HG03342 (cell line): ENCODE data around the gene CTBP2.
"Not testable (repeated sequence)": the region's sequence is repeated elsewhere in the genome, so short reads cannot be mapped to it uniquely, and the experiment has no call there.

Source experiments
- ATAC-seq: cut with Tn5 transposase; IDR thresholded peaks from one replicate; pipeline ENCODE4 v1.9.1; 2021; ENCODE audit warnings: mild to moderate bottlenecking, moderate library complexity; ENCODE audit not compliant: unreplicated experiment

Gene CTBP2

DNA sequence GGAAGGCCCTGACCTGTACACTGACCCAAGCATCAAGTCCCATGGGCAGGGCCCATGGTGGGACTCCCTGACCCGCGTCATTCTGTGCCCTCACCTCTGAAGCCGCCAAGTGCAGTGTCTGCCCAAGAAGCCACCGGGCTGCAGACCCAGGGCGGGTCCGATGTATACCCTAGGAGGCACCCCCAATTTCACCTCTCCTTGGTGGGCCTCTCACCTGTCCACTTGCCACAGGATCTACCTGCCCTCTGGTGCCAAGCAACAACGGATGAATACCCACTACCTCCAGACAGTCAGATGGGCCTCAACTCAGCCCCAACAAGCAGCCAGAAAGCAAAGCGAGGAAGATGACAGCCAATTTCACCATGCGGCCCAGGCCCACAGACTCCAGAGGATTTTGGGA lies 92.6 kb downstream of the CTBP2 start:
- no peak for ATAC-seq

DNA sequence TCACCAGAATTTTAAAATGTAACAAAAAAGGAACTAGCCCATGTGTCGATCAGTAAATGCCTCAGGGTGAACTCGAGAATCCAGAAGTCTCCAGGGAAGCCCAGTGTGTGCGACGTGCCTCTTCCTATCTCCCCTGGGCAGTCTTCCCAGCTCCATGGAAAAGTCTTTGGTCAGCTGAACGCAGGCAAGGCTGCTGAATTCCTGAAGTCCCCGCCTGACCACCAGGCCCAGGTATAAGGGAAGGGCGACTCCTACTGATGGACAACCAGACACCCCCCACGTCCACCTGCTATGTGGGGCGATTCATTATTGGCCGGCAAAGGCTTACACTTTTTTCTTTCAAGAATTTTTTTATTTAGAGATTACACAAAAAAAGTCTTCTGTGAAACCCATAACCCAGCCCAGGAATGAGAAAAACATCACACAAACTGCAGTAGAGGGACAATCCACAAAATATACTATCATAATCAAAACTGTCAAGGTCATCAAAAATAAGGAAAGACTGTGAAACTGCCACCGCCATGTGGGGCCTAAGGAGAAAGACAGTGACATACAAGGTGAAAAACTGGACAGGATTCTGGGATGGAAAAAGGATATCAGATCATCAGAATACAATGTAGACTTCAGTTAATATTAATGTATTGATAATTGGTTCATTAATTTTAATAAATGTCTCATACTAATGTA lies 93.5 kb downstream of the CTBP2 start:
- ATAC-seq: no peak

DNA sequence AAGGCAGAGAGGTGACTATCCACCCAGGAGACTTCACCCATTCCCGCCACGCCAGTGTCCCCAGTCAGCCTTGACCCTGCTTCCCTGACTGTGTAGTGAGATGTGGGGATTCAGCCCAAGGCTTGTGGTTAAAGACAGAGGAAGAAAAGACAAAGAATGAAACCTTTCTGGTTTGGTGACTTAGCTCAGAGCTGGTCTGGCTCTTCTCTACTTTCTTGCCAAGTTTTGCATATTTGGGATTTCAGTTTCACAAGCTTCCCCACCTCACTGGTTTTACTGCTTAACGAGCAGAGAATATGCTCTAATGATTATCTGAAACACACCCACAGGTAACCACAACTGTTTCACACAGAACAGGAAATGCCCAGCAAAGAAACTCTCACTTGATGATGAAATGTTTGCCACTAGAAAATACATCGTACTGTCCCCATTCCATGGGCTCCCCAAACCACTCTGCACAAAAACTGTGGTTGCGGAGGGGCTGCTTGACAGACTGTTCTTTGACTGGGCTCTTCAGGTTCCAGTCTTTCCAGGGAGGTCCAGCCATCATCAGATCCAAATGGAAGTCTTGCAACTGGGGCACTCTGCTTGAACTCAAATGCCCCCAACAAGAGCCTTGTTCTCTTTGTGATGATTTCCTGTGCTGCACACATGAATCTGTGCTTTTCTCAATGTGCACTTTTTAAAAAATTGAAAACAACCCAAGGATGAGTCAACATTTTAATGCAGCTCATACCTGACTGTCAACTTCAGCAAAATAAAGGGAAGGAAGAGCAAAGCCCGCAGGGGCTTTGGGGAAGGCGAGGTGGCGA lies 95.5 kb downstream of the CTBP2 start:
- ATAC-seq: peak; percentile 88

DNA sequence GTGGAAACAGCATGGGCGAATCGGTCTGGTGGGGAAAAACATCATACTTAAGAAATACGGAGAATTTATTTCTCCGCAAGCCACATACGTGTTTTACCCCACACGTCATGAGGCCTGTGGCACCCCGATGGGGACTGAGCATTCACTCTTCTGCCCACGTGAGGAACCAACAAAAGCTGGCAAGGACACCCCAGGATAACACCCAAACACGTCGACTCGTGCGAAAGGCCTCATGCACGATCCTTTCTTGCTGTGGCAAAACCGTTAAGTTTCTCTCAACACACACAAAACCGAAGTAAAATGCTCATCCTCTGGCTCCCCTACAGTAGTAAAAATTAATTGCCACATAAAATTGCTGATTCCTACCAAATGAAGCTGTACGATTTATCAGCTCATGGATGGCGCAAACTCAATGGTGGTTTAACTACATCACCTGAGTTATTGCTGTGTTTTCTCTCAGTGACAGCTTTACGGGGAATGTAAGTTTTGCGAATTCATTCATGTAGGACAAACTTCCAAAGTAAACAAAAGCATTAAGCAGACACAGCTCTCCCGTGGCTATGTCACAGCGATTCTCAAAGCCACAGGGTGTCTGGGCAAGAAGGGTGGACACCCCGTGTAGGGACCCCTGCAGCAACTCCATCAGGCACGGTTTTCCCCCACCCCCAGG lies 97.0 kb downstream of the CTBP2 start:
- no peak for ATAC-seq

DNA sequence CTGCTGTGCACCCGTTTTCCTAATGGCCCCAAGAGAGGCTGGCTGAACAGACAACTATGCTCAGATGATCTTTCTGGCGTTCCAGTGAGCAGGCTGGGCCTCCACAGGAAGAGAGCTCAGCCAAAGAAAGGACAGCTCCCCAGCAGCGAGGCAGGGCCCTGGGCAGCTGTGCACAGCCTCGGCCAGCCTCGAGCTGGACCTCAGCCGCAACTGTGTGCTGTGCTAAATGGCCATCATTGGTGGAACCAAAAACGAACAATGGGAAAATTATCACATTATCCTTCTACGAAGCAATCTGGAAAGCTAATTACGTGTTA lies 97.5 kb downstream of the CTBP2 start:
- ATAC-seq: no peak

DNA sequence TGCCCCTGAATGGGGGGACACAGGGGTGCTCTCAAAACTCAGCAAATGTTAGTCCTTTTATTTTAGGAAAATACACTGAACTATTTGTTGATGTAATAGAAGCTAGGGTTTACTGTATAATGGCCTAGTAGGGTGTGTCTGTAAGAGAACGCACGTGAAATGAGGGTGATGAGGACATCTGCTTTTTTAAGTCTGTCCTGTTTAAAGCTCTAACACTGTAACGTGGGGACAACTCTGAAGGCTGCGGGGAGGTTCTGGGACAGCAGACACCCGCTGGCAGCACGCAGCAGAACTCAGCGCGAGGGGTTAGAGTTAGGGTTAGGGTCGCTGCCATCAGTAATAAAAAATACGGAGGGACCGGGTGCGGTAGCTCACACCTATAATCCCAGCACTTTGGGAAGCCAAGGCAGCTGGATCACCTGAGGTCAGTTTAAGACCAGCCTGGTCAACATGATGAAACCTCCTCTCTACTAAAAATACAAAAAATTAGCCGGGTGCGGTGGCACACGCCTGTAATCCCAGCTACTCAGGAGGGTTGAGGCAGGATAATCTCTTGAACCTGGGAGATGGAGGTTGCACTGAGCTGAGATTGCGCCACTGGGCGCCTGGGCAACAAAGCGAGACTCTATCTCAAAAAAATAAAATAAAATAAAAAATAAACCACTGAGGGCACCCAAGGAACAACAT lies 98.0 kb downstream of the CTBP2 start:
- no peak for ATAC-seq

DNA sequence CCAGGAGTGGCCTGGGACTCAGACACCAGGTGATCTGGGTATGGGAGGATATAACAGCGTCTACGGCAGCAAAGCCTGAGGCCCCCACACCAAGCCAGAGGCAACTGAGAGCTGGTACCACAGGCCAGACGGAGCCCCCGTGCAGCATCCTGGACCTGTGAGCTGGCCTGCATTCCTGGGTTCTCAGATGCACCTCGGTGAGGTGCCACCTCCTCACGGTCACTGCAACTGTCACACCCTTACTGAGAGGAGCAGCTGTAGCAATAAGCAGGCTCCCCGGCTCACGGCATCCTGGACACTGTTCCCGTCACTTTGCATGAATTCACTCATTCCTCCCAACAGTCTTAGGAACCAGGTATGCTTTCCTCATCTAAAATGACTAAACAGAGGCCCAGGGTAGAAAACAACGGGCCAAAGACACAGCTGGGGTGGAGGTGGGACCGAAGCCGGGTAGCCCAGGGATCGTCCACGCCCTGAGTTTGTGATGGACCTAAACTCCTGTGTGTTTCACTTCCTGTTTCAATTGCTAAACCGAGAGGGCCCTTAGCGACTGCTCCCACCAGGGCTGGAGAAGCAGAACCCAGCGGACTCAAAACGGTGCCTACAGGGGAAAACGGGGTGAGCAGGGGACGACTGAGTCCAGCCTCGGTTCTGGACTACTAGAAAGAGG lies 98.7 kb downstream of the CTBP2 start:
- ATAC-seq: peak; percentile 35

DNA sequence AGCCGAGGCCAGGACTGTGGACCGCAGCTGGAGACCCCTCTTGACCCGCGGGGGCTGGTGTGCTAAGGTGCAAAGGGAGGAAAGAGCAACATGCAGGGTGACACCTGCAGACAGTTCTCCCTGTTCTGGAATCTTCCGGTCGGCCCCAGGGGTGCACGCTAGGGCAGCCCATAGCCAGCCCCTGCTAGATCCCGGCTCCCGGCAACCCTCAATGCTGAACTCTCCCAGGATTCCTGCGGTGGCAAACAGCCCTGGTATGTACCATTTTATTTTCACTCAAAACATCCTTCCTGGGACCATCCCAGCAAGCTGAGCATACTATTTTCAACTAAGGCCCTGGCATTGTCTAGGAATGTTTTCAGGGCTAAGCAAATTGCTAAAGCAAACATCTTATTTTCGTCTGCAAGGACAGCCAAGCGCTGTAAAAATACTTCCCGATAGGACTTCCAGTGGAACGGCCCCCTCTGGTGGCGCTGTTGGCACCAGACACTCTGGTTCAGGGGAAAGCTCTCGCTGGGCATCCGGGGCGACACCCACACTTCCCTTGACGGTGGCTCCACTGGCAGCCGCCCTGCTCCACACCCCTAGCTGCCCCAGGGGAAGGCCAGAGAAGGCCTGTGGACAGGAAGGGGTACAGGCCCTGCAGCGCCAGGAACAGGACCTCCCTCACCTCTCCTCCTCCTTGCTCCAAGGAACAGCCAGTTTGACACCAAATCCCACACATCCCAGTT lies 99.4 kb downstream of the CTBP2 start:
- ATAC-seq: no peak

DNA sequence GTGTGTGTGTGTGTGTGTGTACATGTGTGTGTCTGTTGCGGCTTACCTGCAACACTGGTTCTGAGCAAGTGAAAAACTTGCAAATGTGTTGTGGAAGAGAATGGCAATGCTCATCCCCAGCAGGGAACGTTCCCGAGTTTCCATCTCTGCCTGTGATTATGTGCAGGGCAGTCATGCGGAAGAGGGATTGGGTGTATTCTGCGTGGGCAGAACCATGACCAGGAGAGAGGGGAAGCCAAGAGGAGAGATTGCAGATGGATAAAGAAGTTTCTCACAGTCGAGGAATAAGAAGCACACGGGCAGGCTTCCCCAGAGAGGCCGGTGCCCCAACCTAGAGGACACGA lies 99.9 kb downstream of the CTBP2 start:
- no peak for ATAC-seq

DNA sequence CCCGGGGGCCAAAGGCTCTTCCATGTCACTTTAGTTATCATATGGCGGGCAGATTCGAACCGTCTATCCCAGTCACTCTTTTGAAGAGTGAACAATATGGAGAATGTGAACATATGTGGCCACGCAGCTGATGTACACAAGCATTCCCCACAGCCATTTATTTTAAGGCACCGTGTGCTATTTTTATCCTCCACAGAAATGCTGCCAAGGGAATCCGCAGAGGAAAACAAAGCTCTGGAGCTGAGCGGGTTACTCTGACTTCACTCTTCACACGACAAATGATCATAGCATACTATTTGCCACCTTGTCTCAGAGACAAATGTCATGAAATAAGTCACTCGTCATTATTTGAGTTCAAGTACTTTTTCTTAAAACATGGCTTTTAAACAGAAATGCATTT lies 100.3 kb downstream of the CTBP2 start:
- ATAC-seq: no peak

DNA sequence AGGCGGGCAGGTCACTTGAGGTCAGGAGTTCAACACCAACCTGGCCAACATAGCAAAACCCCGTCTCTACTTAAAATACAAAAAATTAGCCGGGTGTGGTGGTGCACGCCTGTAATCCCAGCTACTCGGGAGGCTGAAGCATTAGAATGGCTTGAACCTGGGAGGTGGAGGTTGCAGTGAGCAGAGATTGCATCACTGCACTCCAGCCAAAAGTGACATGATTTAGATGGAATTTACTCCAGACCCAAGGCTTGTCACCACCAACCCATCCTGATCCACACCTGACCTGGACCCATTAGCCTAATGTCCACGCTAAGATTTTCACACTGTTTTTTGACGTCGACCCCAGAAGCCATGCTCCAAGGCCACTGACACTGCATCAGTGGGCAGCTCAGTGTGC lies 101.0 kb downstream of the CTBP2 start:
- not testable (repeated sequence) for ATAC-seq

DNA sequence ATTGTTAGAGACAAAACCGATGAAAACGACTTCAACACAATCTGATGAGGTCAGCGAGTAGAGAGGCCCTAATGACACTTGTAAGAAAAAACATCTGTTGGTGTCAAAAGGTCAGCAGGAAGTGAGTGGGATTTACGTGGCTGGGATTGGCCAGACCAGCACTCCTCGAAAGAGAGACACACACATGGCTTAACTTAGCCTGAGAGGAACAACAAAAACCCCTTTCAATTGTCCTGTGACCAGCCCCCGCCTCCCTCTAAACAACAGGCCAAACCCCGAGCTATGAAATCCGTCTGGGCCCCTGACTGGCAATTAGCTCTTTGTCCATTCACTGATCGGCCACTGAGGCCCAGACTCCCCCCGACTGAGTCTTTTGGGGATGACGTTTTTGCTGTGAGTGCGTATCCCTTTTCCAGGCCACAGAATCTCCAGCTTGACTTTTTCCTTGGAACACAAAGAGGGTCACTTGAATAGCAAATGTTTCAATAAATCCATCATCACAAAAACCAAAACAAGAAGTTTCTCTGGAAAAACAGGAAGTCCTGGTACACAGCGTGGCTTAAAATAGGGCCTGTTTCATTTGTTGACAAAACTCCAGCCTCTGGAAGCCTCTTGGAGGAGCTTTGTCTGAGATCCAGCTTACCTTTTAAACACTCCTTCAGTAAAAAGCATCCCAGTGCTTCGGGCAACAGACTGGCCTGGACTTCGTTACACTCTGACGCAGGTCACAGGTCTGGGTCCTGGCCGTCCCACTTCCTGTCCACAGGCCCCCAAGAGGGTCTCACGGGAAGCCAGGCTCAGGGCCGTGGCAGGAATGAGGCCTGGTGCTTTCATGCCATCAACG lies 103.0 kb downstream of the CTBP2 start:
- peak; percentile 42 for ATAC-seq

DNA sequence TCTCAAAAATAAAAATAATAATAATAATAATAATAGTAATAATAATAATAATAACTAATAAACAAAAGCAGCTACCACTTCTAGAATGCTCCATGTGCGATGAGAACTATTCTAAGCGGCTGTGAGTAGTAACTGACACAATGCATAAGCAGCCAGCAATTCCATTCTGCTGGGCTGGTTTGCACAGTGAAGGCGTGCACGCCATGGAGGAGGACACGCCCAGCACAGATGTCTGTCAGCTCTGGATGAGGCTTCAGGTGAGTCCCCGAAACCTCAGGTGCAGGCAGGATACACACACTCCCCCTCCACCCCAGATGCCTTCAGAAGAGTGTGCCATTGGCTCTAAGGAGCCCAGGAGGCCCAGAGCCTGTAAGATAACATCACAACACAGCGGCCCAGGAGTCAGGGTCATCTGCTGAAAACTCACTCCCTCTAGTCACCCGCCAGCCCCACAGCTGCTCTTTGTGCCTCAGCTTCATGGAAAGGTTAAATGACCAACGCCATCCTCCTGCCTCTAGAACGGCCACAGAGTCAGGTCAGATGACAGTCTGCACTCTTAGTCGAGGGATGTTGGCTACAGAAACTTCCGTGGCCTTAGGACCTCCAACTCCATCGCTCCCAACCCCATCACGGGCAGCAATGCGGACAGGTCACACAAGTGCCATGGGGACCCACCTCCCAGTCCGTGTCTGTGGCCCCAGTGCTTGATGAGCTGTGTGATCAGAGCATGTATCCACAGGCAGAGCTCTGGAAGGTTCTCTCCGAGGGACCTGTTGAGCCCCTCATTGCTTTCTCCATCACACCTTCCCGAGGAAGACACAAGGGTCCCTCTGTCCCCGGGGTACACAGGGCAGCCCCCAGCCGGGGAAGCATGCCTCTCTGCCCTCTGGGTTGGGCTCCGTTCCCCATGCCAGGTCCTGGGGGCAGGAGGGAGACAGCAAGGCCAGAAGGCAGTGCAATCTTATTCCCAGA lies 103.9 kb downstream of the CTBP2 start:
- no peak for ATAC-seq

DNA sequence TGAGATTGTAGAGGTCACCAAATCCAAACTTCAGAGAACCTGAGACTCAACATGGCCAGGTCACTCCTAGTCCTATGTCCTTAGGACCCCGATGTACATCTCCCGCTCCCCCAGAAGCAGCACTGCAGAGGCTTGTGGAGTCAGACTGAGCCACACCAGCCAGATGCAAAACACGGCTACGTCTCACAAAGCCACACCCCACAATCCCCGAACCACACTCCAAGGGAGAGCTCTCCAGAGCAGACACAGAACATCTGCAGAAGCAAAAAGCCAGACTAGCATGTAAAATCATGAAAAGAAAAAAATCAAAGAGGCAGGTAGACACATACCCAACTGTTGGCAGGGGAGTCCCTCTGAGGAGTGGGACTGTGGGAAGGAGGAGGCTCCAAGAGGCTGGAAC lies 104.9 kb downstream of the CTBP2 start:
- no peak for ATAC-seq

DNA sequence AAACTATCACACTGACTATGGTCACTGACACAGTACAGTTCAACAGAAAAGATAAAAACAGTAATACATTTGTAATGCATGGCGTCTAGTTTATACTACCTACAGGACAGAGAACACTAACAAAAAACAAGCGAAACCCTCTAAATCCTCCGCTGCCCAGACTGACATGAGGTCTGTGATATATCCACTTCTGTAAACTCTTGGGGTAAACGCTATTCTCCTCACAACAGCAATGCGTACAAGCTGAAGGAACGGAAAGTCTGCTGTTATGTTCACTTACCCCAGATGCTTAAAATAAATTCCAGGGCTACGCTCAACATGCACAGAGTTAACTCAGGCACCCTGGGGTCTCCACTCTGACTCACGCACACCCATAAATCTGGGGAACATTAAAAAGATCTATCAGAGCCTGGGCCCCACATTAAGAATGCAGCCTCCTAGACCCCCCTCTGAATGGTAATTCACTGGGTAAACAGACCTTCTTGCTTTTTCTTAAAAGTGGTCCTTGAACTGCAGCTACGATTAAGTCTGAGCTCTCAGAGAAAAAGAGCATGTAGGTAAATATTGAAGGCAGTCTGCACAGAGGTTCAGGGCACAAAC lies 105.6 kb downstream of the CTBP2 start:
- no peak for ATAC-seq

DNA sequence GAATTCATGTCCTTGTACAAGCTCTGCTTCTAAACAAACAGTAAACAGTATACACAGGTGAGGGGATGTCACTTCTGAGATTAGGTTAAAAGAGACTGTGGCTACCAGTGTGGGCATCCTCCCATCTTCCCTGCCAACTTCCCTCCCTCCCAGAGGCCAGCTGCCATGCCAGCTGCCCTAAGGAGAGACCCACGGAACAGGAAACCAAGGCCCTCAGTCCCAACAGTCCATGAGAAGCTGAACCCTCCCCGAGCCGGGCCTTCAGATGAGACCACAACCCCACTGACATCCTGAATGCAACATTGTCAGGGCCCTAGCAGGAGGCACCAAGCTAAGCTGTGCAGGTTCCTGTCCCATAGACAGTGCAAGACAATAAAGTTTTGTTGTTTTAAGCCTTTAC lies 106.1 kb downstream of the CTBP2 start:
- ATAC-seq: no peak

DNA sequence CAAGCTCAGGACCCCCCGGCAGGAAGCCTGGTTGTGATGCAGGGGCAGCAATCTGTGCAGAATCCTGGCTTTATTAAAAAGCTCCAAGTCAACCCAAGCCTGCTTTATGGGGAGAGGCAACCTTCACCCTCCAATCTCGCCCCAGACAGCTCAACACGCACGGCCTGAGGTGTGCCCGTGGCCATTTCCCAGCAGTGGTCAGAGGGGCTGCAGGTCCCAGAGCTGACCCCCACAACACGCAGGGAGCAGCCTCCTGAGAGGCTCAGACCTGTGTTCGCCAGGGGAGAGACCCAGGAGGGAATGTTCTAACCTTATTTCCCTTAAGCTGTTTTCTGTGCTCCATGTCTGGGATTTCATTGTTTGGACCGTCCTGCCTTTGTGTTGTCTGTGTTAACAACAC lies 108.2 kb downstream of the CTBP2 start:
- no peak for ATAC-seq

DNA sequence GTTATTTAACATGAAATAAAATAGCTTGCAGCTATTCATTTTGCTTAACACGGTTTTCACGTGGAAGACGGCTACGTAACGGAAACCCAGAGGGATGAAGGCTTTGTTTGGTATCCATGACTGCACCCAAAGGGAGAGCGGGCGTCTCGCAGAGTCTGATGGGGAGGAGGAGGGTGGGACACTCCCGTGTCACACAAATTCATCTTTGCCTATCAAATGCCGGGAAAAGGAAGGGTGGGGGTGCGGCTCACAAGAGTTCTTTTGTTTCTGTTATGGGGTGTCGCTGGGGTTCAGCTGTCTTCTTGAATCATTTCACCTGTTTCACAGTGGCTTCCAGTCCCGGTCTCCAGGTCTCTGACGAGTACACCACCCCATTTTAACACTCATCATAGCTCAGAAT lies 110.0 kb downstream of the CTBP2 start:
- ATAC-seq: no peak
